Effector memory CD4-positive, alpha-beta T cell (primary cell): ENCODE measurements around the gene PTN.
"Not testable (repeated sequence)": the region's sequence is repeated elsewhere in the genome, so short reads cannot be mapped to it uniquely, and the experiment has no call there.

Source experiments
- DNase-seq, 3 donors: peaks; one replicate each; pipeline ENCODE4 v3.0.0-alpha.2; 2020
- H3K27ac ChIP-seq: 2 replicates; pipeline ENCODE4 v1.7.0; 2013; ENCODE audit warnings: mild to moderate bottlenecking, low read length, moderate library complexity; ENCODE audit not compliant: insufficient read depth, poor library complexity, severe bottlenecking
- H3K27me3 ChIP-seq: replicated peaks from 2 replicates; pipeline ENCODE4 v1.7.0; 2013; ENCODE audit warnings: mild to moderate bottlenecking, low read length; ENCODE audit not compliant: insufficient read depth, control insufficient read depth, poor library complexity, severe bottlenecking
- H3K36me3 ChIP-seq: 2 replicates; pipeline ENCODE4 v1.7.0; 2013; ENCODE audit warnings: mild to moderate bottlenecking, low read length, moderate library complexity; ENCODE audit not compliant: control insufficient read depth, insufficient read depth
- H3K4me1 ChIP-seq: 2 replicates; pipeline ENCODE4 v1.7.0; 2013; ENCODE audit warnings: low read length, mild to moderate bottlenecking; ENCODE audit not compliant: control insufficient read depth, insufficient read depth, poor library complexity, severe bottlenecking
- H3K4me3 ChIP-seq: 2 replicates; pipeline ENCODE4 v1.7.0; 2013; ENCODE audit warnings: low read length, low read depth, mild to moderate bottlenecking; ENCODE audit not compliant: insufficient read depth, poor library complexity, severe bottlenecking
- H3K9me3 ChIP-seq: 2 replicates; pipeline ENCODE4 v1.7.0; 2013; ENCODE audit warnings: mild to moderate bottlenecking, low read length, moderate library complexity; ENCODE audit not compliant: control insufficient read depth

PTN gene

DNA sequence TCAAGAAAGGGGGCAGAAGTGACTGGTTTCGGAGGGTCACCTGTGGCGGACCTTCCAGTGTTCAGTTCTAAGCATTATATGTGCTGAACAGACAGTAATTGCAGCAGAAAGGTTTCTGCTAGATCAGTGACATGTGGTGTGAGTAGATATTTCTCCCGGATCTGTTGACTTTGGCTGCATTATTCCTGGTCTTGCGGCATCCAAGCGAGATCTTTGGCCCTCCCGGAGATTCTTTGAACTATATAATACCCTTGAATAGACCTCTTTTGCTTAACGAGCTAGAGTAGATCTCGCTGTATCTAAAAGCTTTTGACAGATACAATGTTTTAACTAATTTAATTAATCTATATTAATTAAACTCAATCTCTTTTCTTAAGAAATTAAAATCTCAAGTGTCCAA lies 99.8 kb downstream of the PTN start:
- H3K27me3 ChIP-seq, result no peaks in the 10 kb centered on the region
- no peak overlapping the region for H3K27ac ChIP-seq
- no peak overlapping the region for H3K4me3 ChIP-seq
- no peak for DNase-seq
- no peaks in the 10 kb centered on the region for H3K9me3 ChIP-seq
- H3K36me3 ChIP-seq, result no peaks in the 10 kb centered on the region
- H3K4me1 ChIP-seq, result no peaks in the 10 kb centered on the region

GRCh38 chr7:137242616-137243015 lies 100.9 kb downstream of the PTN start:
- no peaks in the 10 kb centered on the region for H3K9me3 ChIP-seq
- no peak overlapping the region for H3K4me3 ChIP-seq
- H3K4me1 ChIP-seq, result no peaks in the 10 kb centered on the region
- H3K27ac ChIP-seq, result no peak overlapping the region
- DNase-seq, result no peak
- no peaks in the 10 kb centered on the region for H3K27me3 ChIP-seq
- H3K36me3 ChIP-seq, result no peaks in the 10 kb centered on the region

DNA sequence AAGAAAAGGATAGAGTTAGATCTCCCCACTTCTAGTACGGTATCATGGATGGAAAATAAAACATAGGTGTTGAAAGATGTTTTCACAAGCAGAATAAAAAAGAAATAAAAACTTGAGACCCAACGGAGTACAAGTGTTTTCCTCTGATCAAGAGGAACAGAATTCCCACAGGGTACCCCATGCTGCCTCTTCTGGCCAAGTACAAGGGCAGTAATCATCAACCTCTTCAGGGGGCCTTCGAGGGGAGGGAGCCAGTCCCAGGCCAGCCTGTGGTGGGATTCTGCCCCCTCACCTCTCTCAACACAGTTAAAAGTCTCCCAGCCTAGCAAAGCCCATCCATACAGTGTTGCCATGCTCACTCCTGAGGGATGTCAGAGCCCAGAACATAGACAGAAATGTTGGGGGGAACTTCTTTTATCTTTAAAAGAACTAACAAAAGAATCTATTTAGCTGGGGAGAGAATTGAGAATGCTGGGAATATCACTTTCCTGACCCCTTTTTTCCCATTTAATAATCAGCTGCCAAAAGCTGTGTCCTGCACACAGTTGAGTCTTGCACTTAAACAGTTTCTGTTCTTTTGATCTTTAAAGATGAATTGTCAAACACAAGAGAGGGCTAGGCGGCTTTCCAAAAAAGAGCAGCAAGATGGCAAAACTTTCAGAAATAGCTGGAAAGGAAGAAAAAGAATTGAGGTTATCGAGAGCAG lies 101.7 kb downstream of the PTN start:
- Histone ChIP-seq H3K4me1 (no peaks in the 10 kb centered on the region), H3K36me3 (no peaks in the 10 kb centered on the region), H3K4me3 (no peak overlapping the region), H3K27me3 (no peaks in the 10 kb centered on the region), H3K9me3 (no peaks in the 10 kb centered on the region), H3K27ac (no peak overlapping the region)
- DNase-seq, result no peak

DNA sequence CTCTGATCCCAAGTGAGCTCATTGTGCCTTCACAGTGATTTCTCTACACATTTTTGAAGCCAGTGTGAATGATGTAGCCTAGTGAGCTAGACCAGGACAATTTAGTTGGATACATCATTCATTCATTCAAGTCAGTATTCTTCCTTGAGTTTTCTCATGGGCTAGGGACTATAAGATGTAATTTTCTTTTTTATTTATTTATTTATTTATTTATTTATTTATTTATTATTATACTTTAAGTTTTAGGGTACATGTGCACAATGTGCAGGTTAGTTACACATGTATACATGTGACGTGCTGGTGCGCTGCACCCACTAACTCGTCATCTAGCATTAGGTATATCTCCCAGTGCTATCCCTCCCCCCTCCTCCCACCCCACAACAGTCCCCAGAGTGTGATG lies 104.3 kb downstream of the PTN start:
- H3K4me1 ChIP-seq, H3K4me3 ChIP-seq, H3K27me3 ChIP-seq, H3K27ac ChIP-seq, H3K9me3 ChIP-seq, DNase-seq, H3K36me3 ChIP-seq: not testable (repeated sequence)

- DNase-seq, result no peak
- Histone ChIP-seq H3K36me3 (no peaks in the 10 kb centered on the region), H3K4me1 (no peaks in the 10 kb centered on the region), H3K27ac (no peak overlapping the region), H3K27me3 (no peaks in the 10 kb centered on the region), H3K9me3 (no peaks in the 10 kb centered on the region), H3K4me3 (no peak overlapping the region)
These were observed 108.1 kb downstream of the PTN start for GRCh38 chr7:137235434-137235833.

DNA sequence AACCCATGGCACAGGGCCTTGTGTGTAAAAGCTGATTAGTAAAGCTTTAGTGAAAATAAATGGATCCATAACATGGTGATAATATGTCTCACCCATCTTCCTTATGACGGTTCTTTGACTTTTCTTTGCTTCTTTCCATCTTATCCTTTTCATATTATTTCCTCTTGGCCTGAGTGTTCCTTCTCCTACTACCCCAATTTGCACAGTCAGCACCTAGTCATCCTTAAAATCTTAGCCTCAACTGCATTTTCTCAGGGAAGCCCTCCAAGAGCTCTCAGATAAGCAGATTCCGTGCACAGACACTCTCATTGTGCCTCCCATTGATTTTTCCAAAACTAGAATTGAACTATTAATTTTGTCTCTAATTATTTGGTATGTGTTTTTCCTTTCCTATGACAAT lies 112.4 kb downstream of the PTN start:
- no peak for DNase-seq
- no peaks in the 10 kb centered on the region for H3K27me3 ChIP-seq
- H3K4me3 ChIP-seq, result no peak overlapping the region
- H3K36me3 ChIP-seq, result no peaks in the 10 kb centered on the region
- H3K9me3 ChIP-seq, result no peaks in the 10 kb centered on the region
- H3K4me1 ChIP-seq, result no peaks in the 10 kb centered on the region
- H3K27ac ChIP-seq, result no peak overlapping the region

GRCh38 chr7:137221467-137221866 lies 122.1 kb downstream of the PTN start:
- Histone ChIP-seq H3K27ac (no peak overlapping the region), H3K9me3 (no peaks in the 10 kb centered on the region), H3K27me3 (no peaks in the 10 kb centered on the region), H3K4me3 (no peak overlapping the region), H3K4me1 (no peaks in the 10 kb centered on the region), H3K36me3 (no peaks in the 10 kb centered on the region)
- DNase-seq, result no peak

DNA sequence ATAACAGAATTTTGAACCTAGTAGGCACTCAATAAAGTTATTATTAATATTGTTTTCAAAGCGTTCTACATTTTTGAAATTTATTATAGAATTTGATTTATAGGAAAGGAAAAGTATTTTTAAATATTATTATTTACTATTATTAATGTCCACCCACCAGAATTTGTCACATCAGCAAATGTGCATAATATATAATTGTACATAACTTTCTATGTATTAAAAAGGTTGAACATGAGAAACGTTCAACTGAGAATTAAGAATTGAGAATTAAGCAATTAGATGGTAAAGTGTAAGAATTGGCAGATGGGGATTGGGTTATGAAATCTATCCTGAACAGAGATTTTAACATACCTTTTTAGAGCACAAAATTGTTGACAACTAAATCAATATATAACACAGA lies 129.8 kb downstream of the PTN start:
- Histone ChIP-seq H3K27me3 (no peaks in the 10 kb centered on the region), H3K36me3 (no peaks in the 10 kb centered on the region), H3K4me3 (no peak overlapping the region), H3K27ac (no peak overlapping the region), H3K9me3 (no peaks in the 10 kb centered on the region), H3K4me1 (no peaks in the 10 kb centered on the region)
- DNase-seq, result no peak

- H3K27ac ChIP-seq, result no peak overlapping the region
- H3K36me3 ChIP-seq, result no peaks in the 10 kb centered on the region
- no peaks in the 10 kb centered on the region for H3K9me3 ChIP-seq
- H3K27me3 ChIP-seq, result no peaks in the 10 kb centered on the region
- no peak for DNase-seq
- H3K4me1 ChIP-seq, result no peaks in the 10 kb centered on the region
- no peak overlapping the region for H3K4me3 ChIP-seq
These were observed 134.2 kb downstream of the PTN start for GRCh38 chr7:137209151-137209817.

GRCh38 chr7:137206770-137207169 lies 136.8 kb downstream of the PTN start:
- no peak overlapping the region for H3K4me3 ChIP-seq
- H3K27ac ChIP-seq, result no peak overlapping the region
- H3K9me3 ChIP-seq, result no peaks in the 10 kb centered on the region
- DNase-seq, result no peak
- no peaks in the 10 kb centered on the region for H3K4me1 ChIP-seq
- no peaks in the 10 kb centered on the region for H3K27me3 ChIP-seq
- H3K36me3 ChIP-seq, result no peaks in the 10 kb centered on the region
